DND-41 (cell line): ENCODE measurements around the gene BCAS2.

Experiments
- ATAC-seq: fragments of 200-7000 bp; cut with Tn5 transposase; 3 replicates; pipeline ENCODE4 v1.9.1; 2021; ENCODE audit warnings: low read depth; ENCODE audit not compliant: insufficient read depth
- DNase-seq: peaks from one replicate; pipeline ENCODE4 v3.0.0-alpha.2; 2020
- H2AFZ ChIP-seq: 2 replicates; pipeline ENCODE4 v1.6.0; 2012; ENCODE audit warnings: low read depth, low read length
- H3K27ac ChIP-seq: 2 replicates; pipeline ENCODE4 v1.5.1; 2012; ENCODE audit warnings: low read length, inconsistent platforms
- H3K27me3 ChIP-seq: fragments of 200-600 bp; sonication (generic); 2 replicates; pipeline ENCODE4 v1.6.0; 2012; ENCODE audit warnings: low read length, mild to moderate bottlenecking, inconsistent platforms; ENCODE audit not compliant: insufficient read depth, poor library complexity
- H3K36me3 ChIP-seq: 2 replicates; pipeline ENCODE4 v1.5.1; 2012; ENCODE audit warnings: low read length, inconsistent platforms; ENCODE audit not compliant: insufficient read depth
- H3K4me1 ChIP-seq: 2 replicates; pipeline ENCODE4 v1.5.1; 2012; ENCODE audit warnings: mild to moderate bottlenecking, low read length; ENCODE audit not compliant: insufficient read depth
- H3K4me2 ChIP-seq: 2 replicates; pipeline ENCODE4 v1.6.0; 2012; ENCODE audit warnings: mild to moderate bottlenecking, moderate library complexity, low read length, inconsistent platforms; ENCODE audit not compliant: insufficient read depth
- H3K4me3 ChIP-seq, 2 experiments: fragments of 200-600 bp in 1 of 2; shearing (Covaris generic) in 1 of 2; 2 replicates each; pipeline ENCODE4 v1.5.1; 2012 to 2016; ENCODE audit warnings: inconsistent platforms in 2 of 2, low read length in 2 of 2, mild to moderate bottlenecking in 2 of 2, low read depth in 1 of 2, moderate library complexity in 1 of 2
- H3K79me2 ChIP-seq: 2 replicates; pipeline ENCODE4 v1.6.0; 2012; ENCODE audit warnings: low read length, inconsistent platforms; ENCODE audit not compliant: insufficient read depth
- H3K9ac ChIP-seq: 2 replicates; pipeline ENCODE4 v1.6.0; 2012; ENCODE audit warnings: low read depth, mild to moderate bottlenecking, inconsistent platforms, low read length, moderate library complexity
- H3K9me3 ChIP-seq: 2 replicates; pipeline ENCODE4 v1.5.1; 2012; ENCODE audit warnings: low read length, moderate library complexity, mild to moderate bottlenecking, inconsistent platforms; ENCODE audit not compliant: insufficient read depth, severe bottlenecking
- H4K20me1 ChIP-seq: 2 replicates; pipeline ENCODE4 v1.6.0; 2012; ENCODE audit warnings: low read length; ENCODE audit not compliant: insufficient read depth
- CTCF ChIP-seq: IDR thresholded peaks from 2 replicates; pipeline ENCODE4 v1.5.1; 2012; ENCODE audit warnings: borderline replicate concordance, low read length, moderate library complexity, mild to moderate bottlenecking; ENCODE audit not compliant: poor library complexity, severe bottlenecking; ENCODE audit errors: extremely low read depth
- EZH2 ChIP-seq: IDR thresholded peaks from 3 replicates; pipeline ENCODE4 v1.6.1; 2012; ENCODE audit warnings: borderline replicate concordance, low read depth, mild to moderate bottlenecking, moderate library complexity, low read length, inconsistent platforms; ENCODE audit not compliant: severe bottlenecking

Gene BCAS2

GRCh38 chr1:114609826-114610225, 28.4 kb upstream of the BCAS2 start:
- TF ChIP-seq CTCF (no peak), EZH2 (no peak)
- no peak for ATAC-seq
- Histone ChIP-seq H4K20me1 (no peaks in the 10 kb centered on the region), H3K9ac (no peak overlapping the region), H3K36me3 (no peaks in the 10 kb centered on the region), H3K9me3 (no peaks in the 10 kb centered on the region), H3K4me1 (no peaks in the 10 kb centered on the region), H2AFZ (no peak overlapping the region), H3K27ac (no peak overlapping the region), H3K79me2 (no peaks in the 10 kb centered on the region), H3K27me3 (peaks cover 10% of the 10 kb centered on the region), H3K4me2 (no peak overlapping the region), H3K4me3 (no peak overlapping the region)
- no peak for DNase-seq

- Histone ChIP-seq H3K4me2 (no peak overlapping the region), H3K4me3 (no peak overlapping the region), H3K36me3 (no peaks in the 10 kb centered on the region), H3K4me1 (no peaks in the 10 kb centered on the region), H3K27ac (no peak overlapping the region), H3K79me2 (no peaks in the 10 kb centered on the region), H3K9ac (no peak overlapping the region), H3K9me3 (no peaks in the 10 kb centered on the region), H2AFZ (no peak overlapping the region), H3K27me3 (peaks cover 11% of the 10 kb centered on the region), H4K20me1 (no peaks in the 10 kb centered on the region)
- ATAC-seq (no peak), DNase-seq (no peak)
- TF ChIP-seq EZH2 (no peak), CTCF (no peak)
Observed at GRCh38 chr1:114609026-114609425, 27.6 kb upstream of the BCAS2 start.

GRCh38 chr1:114607223-114607622, 25.8 kb upstream of the BCAS2 start:
- TF ChIP-seq EZH2: no peak
- TF ChIP-seq CTCF: no peak
- DNase-seq: no peak
- no peak for ATAC-seq

GRCh38 chr1:114597949-114598348, 16.5 kb upstream of the BCAS2 start:
- Histone ChIP-seq H3K36me3 (no peaks in the 10 kb centered on the region), H4K20me1 (no peaks in the 10 kb centered on the region), H3K4me3 (no peak overlapping the region), H3K79me2 (no peaks in the 10 kb centered on the region), H2AFZ (no peak overlapping the region), H3K9me3 (no peaks in the 10 kb centered on the region), H3K4me1 (no peaks in the 10 kb centered on the region), H3K27ac (no peak overlapping the region), H3K9ac (no peak overlapping the region), H3K4me2 (no peak overlapping the region), H3K27me3 (peaks cover 8% of the 10 kb centered on the region)
- ATAC-seq: no peak
- DNase-seq: no peak
- TF ChIP-seq EZH2: no peak
- TF ChIP-seq CTCF: no peak

More at GRCh38 chr1:114607223-114607622, 25.8 kb upstream of the BCAS2 start:
- Histone ChIP-seq H3K9ac (no peak overlapping the region), H3K79me2 (no peaks in the 10 kb centered on the region), H3K9me3 (no peaks in the 10 kb centered on the region), H3K27me3 (peaks cover 8% of the 10 kb centered on the region), H4K20me1 (no peaks in the 10 kb centered on the region), H3K4me2 (no peak overlapping the region), H3K4me1 (no peaks in the 10 kb centered on the region), H2AFZ (no peak overlapping the region), H3K27ac (no peak overlapping the region), H3K36me3 (no peaks in the 10 kb centered on the region), H3K4me3 (no peak overlapping the region)
